ENCODE measurements around the gene NPPB.

Gene NPPB

GRCh38 chr1:11822091-11822490 lies 36.7 kb downstream of the NPPB start:
- peaks cover 90% of the 10 kb centered on the region for H3K36me3 ChIP-seq (ENCODE audit: control insufficient read depth, insufficient read depth, low read length, severe bottlenecking)
- no peaks in the 10 kb centered on the region for H3K27me3 ChIP-seq (replicated peaks; ENCODE audit: control insufficient read depth, insufficient read depth, low read length)
- DNase-seq (ENCODE audit: low read depth): peak; percentile 53
- peaks cover 13% of the 10 kb centered on the region for H3K4me1 ChIP-seq (ENCODE audit: control insufficient read depth, insufficient read depth, low read length)
- H3K9ac ChIP-seq (ENCODE audit: low read length): peak overlapping the region; percentile 28
- H3K4me3 ChIP-seq (ENCODE audit: low read length): no peak overlapping the region
- no peaks in the 10 kb centered on the region for H3K9me3 ChIP-seq (ENCODE audit: control insufficient read depth, low read length)

GRCh38 chr1:11817192-11817591 lies 41.6 kb downstream of the NPPB start:
- no peak overlapping the region for H3K4me3 ChIP-seq (ENCODE audit: low read length)
- peaks cover 9% of the 10 kb centered on the region for H3K4me1 ChIP-seq (ENCODE audit: control insufficient read depth, insufficient read depth, low read length)
- no peak overlapping the region for H3K9ac ChIP-seq (ENCODE audit: low read length)
- no peaks in the 10 kb centered on the region for H3K27me3 ChIP-seq (replicated peaks; ENCODE audit: control insufficient read depth, insufficient read depth, low read length)
- H3K9me3 ChIP-seq (ENCODE audit: control insufficient read depth, low read length): no peaks in the 10 kb centered on the region
- DNase-seq (ENCODE audit: low read depth): no peak
- peaks cover 84% of the 10 kb centered on the region for H3K36me3 ChIP-seq (ENCODE audit: control insufficient read depth, insufficient read depth, low read length, severe bottlenecking)

- H3K4me1 ChIP-seq (ENCODE audit: control insufficient read depth, insufficient read depth, low read length): peaks cover 4% of the 10 kb centered on the region
- no peaks in the 10 kb centered on the region for H3K27me3 ChIP-seq (replicated peaks; ENCODE audit: control insufficient read depth, insufficient read depth, low read length)
- peaks cover 82% of the 10 kb centered on the region for H3K36me3 ChIP-seq (ENCODE audit: control insufficient read depth, insufficient read depth, low read length, severe bottlenecking)
- H3K9ac ChIP-seq (ENCODE audit: low read length): no peak overlapping the region
- H3K9me3 ChIP-seq (ENCODE audit: control insufficient read depth, low read length): no peaks in the 10 kb centered on the region
- no peak overlapping the region for H3K4me3 ChIP-seq (ENCODE audit: low read length)
- no peak for DNase-seq (ENCODE audit: low read depth)
Measured at GRCh38 chr1:11813021-11813420, 45.7 kb downstream of the NPPB start.

All from adipocyte (in vitro differentiated cells).